Measurements from ENCODE around the gene ZNF324.
"Not testable (repeated sequence)": the region's sequence is repeated elsewhere in the genome, so short reads cannot be mapped to it uniquely, and the experiment has no call there.

The ZNF324 gene

GRCh38 chr19:58507602-58508223, 40.8 kb downstream of the ZNF324 start:
- DNase-seq: not testable (repeated sequence)

GRCh38 chr19:58509731-58510083, 42.8 kb downstream of the ZNF324 start:
- DNase-seq: no peak

GRCh38 chr19:58510084-58510862, 43.4 kb downstream of the ZNF324 start:
- no peak for DNase-seq

GRCh38 chr19:58511353-58512208, 44.7 kb downstream of the ZNF324 start, which contains the start of gene SLC27A5:
TSS of gene SLC27A5 (minus strand) at chr19:58511992. CDS start at chr19:58511955, 37 bp downstream.
- no peak for DNase-seq

- DNase-seq: no peak
These were observed 46.4 kb downstream of the ZNF324 start for GRCh38 chr19:58513213-58513693.

GRCh38 chr19:58513694-58514563, 47.0 kb downstream of the ZNF324 start:
- DNase-seq: peak; percentile 13

- DNase-seq: no peak
These were observed 47.7 kb downstream of the ZNF324 start for GRCh38 chr19:58514564-58515022.

GRCh38 chr19:58515259-58515658, 48.4 kb downstream of the ZNF324 start:
- no peak for DNase-seq

GRCh38 chr19:58516246-58516836, 49.5 kb downstream of the ZNF324 start:
- no peak for DNase-seq

GRCh38 chr19:58516964-58517833, 50.3 kb downstream of the ZNF324 start:
- no peak for DNase-seq

GRCh38 chr19:58518256-58519086, 51.6 kb downstream of the ZNF324 start:
- no peak for DNase-seq

- peak; percentile 35 for DNase-seq
These were observed 52.1 kb downstream of the ZNF324 start for GRCh38 chr19:58519087-58519354.

- peak; percentile 75 for DNase-seq
These were observed 52.7 kb downstream of the ZNF324 start, which contains the start of gene ZBTB45 for GRCh38 chr19:58519355-58520256. TSS of gene ZBTB45 (minus strand) at chr19:58519810. CDS start at chr19:58517673, 2,137 bp downstream.

- no peak for DNase-seq
These were observed 53.3 kb downstream of the ZNF324 start for GRCh38 chr19:58520257-58520599.

GRCh38 chr19:58521651-58522050, 54.8 kb downstream of the ZNF324 start:
- no peak for DNase-seq

GRCh38 chr19:58522709-58523108, 55.8 kb downstream of the ZNF324 start:
- DNase-seq: no peak
